NCI-H1092 (cell line): ENCODE results near the gene APLP2.

Experiments
- DNase-seq: peaks from one replicate; lab custom pipeline; 2025; lab: John Stamatoyannopoulos, UW

APLP2 gene

DNA sequence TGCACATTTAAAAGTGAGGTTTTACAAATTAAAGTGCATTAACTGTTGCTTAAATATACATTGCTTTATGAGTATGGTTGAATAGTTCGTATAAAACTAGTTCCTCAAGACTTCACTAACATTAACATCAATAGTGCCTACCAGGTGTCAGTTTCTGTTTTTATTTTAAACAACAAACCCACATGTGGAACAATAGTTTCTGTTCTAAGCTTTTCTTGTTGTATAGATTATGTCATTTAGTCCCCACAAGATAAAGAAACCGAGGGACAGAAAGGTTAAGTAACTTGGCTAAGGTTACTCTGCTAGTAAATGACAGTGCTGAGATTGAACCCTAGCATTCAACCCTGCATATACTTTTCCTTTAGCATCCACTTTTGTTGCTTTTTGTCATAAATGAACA lies 48.5 kb downstream of the APLP2 start:
- DNase-seq, result no peak

DNA sequence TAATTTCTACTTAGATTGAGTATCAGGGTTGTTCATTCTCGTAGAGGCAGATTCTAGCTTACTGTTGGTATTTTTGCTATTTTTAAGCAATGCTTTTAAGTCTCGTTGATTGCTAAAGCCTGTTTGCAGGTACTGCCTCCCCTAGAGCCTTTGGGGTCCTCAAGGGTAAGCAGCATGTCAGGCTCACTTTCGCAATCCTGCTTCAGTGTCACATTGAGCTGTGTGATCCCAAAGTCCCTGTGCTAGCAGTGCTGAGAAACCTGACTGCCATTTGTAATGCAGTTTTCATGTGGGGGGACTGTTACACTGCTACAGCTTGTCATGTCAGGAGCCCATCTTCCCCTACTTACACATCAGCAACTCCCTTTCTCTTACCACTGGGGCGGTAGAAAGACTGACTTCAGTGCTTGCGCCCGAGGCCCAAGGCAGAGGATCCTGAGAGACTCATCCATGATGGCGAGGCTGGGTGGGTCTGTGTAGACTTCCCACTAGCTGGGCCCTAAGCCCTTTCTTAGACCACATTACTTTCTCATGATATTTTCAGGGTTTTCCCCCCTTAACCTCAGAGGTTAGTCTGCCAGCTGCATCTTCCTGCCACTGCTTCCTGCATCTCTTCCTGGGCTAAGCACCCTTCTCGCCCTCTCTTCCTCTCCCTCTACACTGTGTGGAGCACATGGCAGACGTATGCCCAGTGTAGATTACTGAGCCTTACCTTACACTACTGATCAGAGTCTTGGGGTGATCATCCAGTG lies 49.1 kb downstream of the APLP2 start:
- DNase-seq, result no peak

DNA sequence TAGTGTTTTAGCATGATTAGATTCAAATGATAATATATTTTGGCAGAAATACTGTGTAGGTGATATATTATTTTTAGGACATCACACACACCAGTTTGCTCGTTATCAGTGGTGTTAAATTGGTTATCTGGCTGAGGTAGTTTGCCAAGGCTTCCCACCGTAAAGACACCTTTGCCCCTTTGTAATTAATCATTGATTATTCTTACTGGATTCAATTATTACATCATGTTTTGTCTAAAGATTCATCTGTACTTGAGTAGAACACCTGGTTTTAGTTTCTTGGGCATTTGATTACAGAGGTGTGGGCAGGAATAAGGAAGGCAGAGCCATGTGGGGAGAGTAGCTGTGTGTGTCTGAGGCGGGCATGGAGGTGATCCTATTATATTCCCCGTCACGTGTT lies 50.4 kb downstream of the APLP2 start:
- DNase-seq, result no peak

DNA sequence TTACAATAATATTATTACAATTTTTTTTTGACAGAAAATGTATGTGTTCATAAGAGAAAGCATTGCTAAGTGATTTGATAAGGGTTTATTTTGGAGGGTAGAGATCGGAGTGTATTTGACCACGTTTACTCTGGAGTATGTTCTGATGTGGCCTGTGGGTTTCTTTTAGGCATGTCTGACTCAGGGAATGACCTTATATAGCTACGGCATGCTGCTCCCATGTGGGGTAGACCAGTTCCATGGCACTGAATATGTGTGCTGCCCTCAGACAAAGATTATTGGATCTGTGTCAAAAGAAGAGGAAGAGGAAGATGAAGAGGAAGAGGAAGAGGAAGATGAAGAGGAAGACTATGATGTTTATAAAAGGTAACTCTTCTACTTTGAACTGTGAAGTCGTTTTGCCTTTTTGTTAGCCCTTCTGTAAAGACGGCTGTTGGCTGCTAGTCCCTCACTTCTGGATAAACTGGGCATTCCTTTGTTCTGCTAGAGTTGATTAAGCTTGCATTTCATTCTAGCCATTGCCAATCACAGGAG lies 51.8 kb downstream of the APLP2 start:
- no peak for DNase-seq

DNA sequence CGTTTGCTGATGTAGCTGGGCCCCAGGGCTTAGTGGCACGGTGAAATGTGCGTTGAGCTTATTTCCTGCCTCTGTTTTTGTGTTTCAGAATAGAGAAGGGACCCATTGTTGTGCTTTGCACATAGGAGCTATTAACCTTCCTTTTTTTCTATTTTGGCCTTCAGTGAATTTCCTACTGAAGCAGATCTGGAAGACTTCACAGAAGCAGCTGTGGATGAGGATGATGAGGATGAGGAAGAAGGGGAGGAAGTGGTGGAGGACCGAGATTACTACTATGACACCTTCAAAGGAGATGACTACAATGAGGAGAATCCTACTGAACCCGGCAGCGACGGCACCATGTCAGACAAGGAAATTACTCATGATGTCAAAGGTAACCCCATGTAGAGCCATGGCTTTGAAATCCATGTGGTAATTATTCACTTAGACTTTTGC lies 52.5 kb downstream of the APLP2 start:
- DNase-seq, result no peak

DNA sequence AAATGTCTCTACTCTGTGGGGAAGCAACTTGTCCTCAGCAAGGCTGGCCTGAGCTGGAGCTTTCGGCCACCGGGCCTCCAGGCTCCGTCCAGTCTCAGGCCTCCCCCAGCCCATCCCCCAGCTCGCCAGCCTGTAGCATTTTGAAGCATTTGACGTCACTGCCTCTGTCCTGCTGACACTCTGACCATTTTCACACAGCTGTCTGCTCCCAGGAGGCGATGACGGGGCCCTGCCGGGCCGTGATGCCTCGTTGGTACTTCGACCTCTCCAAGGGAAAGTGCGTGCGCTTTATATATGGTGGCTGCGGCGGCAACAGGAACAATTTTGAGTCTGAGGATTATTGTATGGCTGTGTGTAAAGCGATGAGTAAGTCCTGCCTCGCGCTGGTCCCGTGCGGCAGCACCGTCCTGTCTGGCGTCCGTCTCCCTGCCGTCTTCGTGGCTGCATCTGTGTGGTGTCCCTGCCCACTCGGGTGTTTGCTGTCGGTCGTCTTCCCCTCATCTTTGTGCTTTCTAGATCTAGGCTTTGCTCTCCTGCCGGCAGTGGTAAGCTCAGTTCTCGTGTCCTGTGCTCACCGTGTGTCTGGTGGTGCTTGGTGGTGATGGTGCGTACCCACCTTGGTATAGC lies 53.8 kb downstream of the APLP2 start:
- DNase-seq, result no peak

DNA sequence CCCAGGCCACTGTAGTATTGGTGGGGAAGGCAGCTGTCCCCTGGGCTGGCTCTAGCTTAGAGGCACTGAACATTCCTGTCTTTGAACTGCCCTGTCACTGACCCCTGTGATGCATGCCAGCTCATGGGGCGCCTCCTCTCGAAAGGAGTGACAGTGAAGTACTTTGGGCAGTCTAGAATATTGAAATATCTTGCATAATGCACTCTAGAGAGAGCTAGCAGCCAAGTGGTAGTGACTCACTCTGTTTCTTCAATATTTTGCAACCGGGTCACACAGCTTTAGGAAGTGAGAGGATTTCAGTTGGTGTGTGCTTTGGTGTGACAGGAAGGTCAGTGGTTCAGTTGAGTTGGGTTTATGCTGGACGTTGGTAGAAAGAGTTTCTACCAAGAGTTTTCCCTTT lies 54.4 kb downstream of the APLP2 start:
- DNase-seq, result no peak

DNA sequence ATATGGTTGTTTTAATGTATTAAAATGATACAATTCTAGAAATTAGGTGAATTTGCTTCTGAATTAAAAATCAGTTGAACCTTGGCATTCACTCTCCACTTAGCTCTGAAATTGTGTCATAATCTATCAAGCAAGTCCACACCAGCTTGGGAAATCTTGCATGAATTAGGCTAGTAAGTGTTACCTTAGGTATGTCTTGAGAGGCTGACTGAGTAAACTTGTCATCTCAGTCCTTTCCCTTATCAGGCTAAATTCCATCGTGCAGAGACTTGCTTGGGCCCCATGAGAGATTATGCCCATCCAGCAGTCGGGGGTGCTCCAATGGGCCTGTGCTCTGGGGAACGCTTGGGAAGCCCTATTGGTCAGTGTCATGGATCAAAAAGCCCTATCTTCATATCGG lies 55.9 kb downstream of the APLP2 start:
- no peak for DNase-seq

DNA sequence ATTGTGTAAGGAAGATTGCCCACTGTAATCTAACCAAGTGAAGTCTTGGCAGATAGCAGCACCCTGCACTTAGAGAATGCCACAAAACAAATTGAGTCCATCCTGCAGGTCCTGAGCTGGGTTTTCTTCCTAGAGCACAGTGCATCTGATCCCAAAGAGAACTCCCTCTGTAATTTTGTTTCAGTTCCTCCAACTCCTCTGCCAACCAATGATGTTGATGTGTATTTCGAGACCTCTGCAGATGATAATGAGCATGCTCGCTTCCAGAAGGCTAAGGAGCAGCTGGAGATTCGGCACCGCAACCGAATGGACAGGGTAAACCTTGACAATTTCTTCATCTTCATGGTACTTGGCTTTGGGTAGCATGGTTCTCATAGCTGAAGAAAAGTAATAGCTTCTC lies 56.8 kb downstream of the APLP2 start:
- DNase-seq, result no peak

DNA sequence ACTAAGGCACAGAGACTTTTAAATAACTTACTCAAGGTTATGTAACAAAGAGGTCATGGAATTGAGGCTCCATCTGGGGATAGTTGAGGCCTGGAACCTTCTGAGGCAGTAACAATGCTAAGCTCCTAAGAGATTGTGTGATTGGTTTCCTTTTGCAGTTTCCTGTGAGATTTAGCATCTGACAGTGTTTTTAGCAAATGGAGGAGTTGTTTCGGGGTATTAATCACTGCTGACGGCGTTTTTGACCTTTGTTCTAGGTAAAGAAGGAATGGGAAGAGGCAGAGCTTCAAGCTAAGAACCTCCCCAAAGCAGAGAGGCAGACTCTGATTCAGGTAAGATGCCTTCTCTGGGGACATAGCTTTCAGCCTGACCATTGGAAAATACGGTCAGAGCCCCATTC lies 57.8 kb downstream of the APLP2 start:
- no peak for DNase-seq

DNA sequence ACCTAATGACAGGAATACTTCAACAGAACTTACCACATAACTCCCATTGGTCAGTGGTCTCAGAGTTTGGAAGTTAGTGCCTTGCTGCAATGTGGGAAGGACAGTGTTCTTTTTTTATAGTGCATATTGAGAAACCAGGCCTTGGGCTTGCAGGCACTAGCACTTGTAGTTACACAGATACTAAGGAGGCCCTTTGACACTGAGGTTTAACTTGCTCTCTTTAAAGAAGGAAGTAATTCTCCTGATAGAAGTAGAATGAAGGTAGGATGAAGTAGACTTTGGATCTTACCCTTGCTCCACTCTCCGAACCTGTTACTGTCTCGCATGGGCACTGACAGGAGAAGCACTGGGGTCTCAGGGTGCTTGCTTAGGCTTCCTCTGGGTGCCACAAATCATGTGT lies 58.9 kb downstream of the APLP2 start:
- no peak for DNase-seq

DNA sequence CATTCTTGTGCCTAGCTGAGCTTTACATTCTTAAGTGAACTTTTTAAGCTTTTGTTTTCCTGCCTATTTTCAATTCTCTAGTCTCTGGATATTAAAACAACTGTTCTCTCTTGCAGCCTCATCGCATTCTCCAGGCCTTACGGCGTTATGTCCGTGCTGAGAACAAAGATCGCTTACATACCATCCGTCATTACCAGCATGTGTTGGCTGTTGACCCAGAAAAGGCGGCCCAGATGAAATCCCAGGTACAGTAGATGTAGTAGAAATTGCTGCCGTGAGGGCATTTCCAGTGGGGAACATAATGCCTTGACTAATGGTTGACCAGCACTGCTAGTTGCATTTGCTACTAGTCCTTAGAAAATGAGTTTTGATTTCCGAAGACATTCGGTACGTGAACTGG lies 60.2 kb downstream of the APLP2 start:
- DNase-seq, result no peak

DNA sequence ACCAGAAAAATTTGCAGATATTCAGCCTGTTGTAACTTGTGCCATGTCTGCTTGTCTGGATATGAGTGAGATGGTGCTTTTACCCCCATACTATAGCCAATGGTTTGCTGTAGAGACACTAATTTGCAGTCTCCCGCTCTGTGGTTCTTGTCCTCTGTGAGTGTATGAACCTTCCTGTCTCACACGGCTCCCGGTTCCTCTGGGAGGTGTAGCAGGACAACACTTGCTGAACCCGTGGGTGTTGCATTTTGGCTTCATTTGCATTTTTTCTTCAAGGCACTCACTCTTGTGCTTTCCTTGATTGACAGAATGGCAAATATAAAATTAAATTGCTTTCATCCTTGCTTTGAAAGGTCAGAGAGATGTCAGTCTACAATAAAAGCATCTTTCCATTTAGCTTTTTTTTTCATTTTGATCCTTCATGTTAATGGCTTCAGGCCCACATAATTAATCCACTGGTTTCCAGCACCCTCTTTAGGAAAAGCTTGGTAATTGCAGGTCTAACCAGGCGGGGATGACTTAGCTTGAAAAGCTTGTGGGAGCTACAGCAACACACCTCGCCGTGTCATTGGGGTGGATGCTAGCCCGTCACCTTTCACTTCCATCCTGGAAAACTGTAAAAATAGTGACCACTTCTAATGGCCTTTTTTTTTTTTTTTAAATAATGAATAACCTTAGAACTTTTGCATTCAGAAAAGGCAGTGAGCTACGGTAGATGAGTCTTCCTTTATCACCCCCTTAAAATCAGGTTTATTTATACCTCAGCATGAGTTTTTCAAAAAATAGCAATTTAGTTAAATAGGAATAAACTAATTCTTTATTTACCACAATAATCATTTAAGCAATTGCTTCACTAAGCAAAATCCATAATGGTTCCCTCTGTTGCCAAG lies 62.5 kb downstream of the APLP2 start:
- peak; percentile 20 for DNase-seq

DNA sequence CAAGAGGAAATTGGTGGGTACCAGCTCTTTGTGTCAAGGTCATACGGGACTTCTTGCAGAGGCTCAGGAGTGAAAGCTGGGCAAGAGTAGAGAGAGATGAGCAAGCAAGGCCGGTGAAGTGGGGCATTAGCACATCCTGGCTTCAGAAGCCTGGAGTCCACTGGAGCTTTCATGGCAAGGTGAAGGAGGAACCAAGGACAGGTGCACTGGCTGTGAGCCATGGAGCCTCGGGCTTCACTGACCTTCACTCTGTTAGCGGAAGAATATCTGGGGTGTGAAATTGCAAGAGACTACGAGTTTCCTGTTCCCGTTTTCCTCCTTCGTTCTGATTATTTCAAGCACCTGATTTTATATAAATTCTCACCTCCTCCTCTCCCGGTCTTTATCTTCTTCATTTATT lies 64.0 kb downstream of the APLP2 start:
- DNase-seq, result no peak

DNA sequence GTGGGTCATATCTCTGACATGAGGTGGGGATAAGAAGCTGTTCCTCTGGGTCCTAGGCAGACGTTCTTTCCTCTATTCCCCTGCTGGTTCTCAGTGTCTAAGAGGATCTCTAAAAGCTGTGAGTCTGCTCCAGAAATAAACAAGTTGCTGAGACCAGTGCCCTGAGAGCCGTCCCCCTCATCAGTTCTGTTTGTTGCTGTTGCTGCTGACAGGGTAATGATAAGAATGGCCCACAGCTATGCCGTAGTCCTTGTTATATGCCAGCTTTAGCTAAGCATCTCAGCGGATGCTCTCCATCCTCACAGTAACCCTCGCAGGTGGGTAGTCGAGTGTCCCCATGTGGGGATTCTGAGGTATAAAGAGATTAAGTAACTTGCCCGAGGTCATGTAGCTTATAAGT lies 66.4 kb downstream of the APLP2 start:
- no peak for DNase-seq

DNA sequence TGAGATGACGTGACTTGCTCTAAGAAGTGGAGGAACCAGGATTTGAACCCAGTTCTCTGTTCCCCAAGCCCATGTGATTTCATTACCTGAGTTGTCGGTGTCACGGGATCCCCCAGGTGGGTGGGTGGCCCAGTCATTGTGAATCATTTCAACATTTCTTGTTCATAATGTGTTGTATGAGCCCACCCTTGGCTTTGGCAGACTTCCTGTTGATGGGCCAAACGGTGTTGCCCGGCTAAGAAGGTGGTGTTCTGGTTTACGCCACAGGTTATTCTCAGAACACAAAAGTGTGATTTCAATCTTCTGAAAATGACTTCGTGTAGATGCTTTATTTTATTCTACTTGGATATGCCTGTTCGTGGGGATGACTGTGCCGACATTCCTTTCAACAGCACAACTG lies 68.3 kb downstream of the APLP2 start:
- DNase-seq, result no peak

DNA sequence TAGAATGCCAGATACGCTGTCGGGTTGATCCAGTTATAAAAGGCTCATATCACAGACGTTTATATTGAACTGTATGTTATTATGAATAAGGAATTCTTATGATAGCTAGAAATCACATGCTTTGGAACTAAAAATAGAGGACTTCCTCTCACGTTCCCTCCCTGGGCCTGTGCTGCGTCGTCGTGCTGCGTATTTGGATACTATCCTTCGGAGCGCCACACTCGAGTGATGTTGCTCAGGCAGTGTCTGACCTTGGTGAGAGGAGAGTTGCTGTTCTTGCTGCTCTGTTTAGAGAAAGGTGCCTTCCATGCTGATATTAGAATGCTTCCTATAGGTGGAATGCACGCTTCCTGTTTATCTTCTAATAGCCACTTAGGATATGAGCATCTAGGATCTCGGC lies 69.7 kb downstream of the APLP2 start:
- no peak for DNase-seq

DNA sequence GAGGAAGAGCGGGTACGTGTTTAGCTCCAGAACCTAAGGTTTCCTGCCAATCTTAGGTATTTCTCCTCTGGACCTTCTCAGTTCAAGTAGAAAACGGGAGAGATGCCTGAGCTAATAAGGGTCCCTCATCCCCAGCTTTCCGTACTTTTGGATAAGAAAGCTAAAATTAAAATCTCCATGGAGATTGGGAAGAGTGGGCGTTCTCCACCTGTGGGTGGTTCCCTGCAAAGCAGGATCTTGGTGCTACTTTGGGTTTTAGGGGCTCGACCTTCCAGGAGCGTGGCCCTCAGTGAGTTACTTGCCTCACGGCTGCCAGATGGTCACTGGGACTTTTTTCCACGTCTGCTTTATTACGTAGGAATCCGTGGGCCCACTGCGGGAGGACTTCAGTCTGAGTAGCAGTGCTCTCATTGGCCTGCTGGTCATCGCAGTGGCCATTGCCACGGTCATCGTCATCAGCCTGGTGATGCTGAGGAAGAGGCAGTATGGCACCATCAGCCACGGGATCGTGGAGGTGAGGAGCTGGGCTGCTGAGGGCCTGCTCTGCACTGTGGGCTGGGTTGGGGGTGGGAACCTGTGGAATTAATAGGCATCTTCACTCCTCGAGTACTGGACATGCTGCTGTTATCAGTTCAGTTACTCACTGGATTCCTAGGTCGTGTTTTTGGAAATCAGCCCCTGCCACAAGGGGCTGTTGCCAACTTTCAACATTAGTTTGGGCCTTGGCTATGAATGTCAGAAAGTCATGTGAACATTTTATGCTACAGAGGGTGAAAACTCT lies 72.1 kb downstream of the APLP2 start:
- DNase-seq, result no peak

DNA sequence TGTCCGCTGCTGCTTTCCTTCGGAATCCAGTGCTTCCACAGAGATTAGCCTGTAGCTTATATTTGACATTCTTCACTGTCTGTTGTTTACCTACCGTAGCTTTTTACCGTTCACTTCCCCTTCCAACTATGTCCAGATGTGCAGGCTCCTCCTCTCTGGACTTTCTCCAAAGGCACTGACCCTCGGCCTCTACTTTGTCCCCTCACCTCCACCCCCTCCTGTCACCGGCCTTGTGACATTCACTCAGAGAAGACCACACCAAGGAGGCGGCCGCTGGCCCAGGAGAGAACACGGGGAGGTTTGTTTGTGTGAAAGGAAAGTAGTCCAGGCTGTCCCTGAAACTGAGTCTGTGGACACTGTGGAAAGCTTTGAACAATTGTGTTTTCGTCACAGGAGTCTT lies 74.4 kb downstream of the APLP2 start:
- no peak for DNase-seq

DNA sequence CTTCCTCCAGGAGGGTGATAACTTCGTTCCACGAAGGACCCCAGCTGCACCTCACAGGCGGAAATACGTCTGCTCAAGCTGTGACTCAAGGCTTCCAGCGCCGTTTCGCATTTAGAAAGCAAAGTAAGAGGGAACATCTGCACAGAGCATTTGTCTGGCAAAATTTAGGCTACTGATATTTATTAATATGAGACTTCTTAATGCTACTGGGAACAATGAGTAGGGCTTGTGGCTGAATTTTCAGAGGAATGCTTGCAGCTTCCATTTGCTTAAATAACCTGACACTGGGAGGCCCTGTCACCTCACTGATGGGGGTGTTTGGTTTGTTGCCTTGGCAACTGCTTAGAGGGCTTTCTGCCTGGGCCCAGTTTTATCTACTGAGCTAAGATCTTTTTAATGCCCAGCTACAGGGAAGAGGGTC lies 75.2 kb downstream of the APLP2 start:
- peak; percentile 26 for DNase-seq

DNA sequence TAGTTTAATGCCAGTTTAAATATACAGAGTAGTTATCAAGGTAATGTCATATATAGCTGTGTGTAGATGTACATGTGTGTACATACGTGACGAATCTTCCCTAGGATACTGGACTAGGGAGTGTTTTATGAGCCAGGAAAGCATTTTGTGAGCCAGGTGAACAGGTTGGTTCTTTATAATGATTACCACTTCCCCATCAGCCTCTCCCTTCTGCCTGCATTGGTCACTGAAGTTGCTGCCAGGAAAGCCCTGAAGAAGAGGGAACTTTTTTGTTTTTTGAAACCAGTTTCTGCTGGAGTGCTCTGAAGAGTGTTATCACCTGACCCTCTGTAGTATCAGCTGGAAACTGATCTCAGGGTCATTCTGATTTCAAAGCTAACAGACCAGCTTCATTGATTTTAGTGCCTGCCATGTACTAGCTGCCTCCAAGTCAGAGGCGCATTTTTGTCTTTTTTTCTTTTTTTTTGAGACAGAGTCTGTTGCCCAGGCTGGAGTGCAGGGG lies 75.7 kb downstream of the APLP2 start:
- no peak for DNase-seq
